ENCODE data around the gene CCDC8. TPM values are rescaled to one million over a fixed set of nuclear protein-coding genes. Genes with fewer than 3 reads are reported as not detected.

Gene CCDC8, protein sequence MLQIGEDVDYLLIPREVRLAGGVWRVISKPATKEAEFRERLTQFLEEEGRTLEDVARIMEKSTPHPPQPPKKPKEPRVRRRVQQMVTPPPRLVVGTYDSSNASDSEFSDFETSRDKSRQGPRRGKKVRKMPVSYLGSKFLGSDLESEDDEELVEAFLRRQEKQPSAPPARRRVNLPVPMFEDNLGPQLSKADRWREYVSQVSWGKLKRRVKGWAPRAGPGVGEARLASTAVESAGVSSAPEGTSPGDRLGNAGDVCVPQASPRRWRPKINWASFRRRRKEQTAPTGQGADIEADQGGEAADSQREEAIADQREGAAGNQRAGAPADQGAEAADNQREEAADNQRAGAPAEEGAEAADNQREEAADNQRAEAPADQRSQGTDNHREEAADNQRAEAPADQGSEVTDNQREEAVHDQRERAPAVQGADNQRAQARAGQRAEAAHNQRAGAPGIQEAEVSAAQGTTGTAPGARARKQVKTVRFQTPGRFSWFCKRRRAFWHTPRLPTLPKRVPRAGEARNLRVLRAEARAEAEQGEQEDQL
- total RNA-seq: 10 to 100 TPM in 2 of 6 donors, 1 to 10 TPM in 4; 6.0 to 14.3 (median 8.3) TPM

GRCh38 chr19:46413262-46414031 lies at the start of gene CCDC8:
Gene CCDC8, minus strand, starts transcription at chr19:46413564. Its CDS starts 754 bp downstream, at chr19:46412810.
- 28 to 40% methylated on average over 15 to 22 of the region's 46 CpGs for WGBS, 2 donors
- peak; percentile 36 to 84 for TF ChIP-seq POLR2AphosphoS5 (IDR thresholded peaks at IDR 0.05)
- TF ChIP-seq, protein P1, sequence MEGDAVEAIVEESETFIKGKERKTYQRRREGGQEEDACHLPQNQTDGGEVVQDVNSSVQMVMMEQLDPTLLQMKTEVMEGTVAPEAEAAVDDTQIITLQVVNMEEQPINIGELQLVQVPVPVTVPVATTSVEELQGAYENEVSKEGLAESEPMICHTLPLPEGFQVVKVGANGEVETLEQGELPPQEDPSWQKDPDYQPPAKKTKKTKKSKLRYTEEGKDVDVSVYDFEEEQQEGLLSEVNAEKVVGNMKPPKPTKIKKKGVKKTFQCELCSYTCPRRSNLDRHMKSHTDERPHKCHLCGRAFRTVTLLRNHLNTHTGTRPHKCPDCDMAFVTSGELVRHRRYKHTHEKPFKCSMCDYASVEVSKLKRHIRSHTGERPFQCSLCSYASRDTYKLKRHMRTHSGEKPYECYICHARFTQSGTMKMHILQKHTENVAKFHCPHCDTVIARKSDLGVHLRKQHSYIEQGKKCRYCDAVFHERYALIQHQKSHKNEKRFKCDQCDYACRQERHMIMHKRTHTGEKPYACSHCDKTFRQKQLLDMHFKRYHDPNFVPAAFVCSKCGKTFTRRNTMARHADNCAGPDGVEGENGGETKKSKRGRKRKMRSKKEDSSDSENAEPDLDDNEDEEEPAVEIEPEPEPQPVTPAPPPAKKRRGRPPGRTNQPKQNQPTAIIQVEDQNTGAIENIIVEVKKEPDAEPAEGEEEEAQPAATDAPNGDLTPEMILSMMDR (IDR thresholded peaks at IDR 0.05): no peak
- no peak for TF ChIP-seq EP300 (IDR thresholded peaks at IDR 0.05)
- TF ChIP-seq POLR2A (IDR thresholded peaks at IDR 0.05): peak in 3 of 4 donors; percentile 26 to 77 (median 65)
- peaks cover 0 to 23% (median 6%) of the 10 kb centered on the region in 4 donors for H3K27me3 ChIP-seq

GRCh38 chr19:46461537-46461936 lies 48.2 kb upstream of the CCDC8 start:
- no peaks in the 10 kb centered on the region for H3K27me3 ChIP-seq

More at GRCh38 chr19:46413262-46414031, at the start of gene CCDC8:
- Histone ChIP-seq H3K9me3 (no peaks in the 10 kb centered on the region), H3K36me3 (no peaks in the 10 kb centered on the region), H3K4me3 (peak within 1 kb of the TSS; percentile 16 to 56 (median 47)), H3K27ac (peak within 1 kb of the TSS; percentile 8 to 76 (median 64)), H3K4me1 (peaks cover 2 to 50% (median 17%) of the 10 kb centered on the region in 4 donors)
- DNase-seq (peak; percentile 80 to 91), ATAC-seq (ENCODE audit: low FRiP score in 2 of 2) (peak; percentile 86 to 88)

GRCh38 chr19:46460981-46461380 lies 47.6 kb upstream of the CCDC8 start:
- 84 to 85% methylated on average over 1 of the region's 1 CpG for WGBS, 2 donors
- Histone ChIP-seq H3K9me3 (no peaks in the 10 kb centered on the region), H3K27ac (no peak overlapping the region), H3K4me1 (no peaks in the 10 kb centered on the region), H3K4me3 (no peak overlapping the region), H3K27me3 (no peaks in the 10 kb centered on the region), H3K36me3 (no peaks in the 10 kb centered on the region)
- DNase-seq (no peak), ATAC-seq (ENCODE audit: low FRiP score in 2 of 2) (no peak)
- no peak for TF ChIP-seq EP300 (IDR thresholded peaks at IDR 0.05)
- TF ChIP-seq, protein P1 (IDR thresholded peaks at IDR 0.05): no peak
- no peak for TF ChIP-seq POLR2A (IDR thresholded peaks at IDR 0.05)
- TF ChIP-seq POLR2AphosphoS5 (IDR thresholded peaks at IDR 0.05): no peak

More at GRCh38 chr19:46461537-46461936, 48.2 kb upstream of the CCDC8 start:
- Histone ChIP-seq H3K36me3 (no peaks in the 10 kb centered on the region), H3K4me3 (no peak overlapping the region), H3K27ac (no peak overlapping the region), H3K4me1 (no peaks in the 10 kb centered on the region), H3K9me3 (no peaks in the 10 kb centered on the region)
- ATAC-seq (ENCODE audit: low FRiP score in 2 of 2): no peak
- no peak for TF ChIP-seq POLR2AphosphoS5 (IDR thresholded peaks at IDR 0.05)
- TF ChIP-seq EP300 (IDR thresholded peaks at IDR 0.05): no peak
- TF ChIP-seq POLR2A (IDR thresholded peaks at IDR 0.05): no peak
- TF ChIP-seq, protein P1 (IDR thresholded peaks at IDR 0.05): no peak
- no peak for DNase-seq
- WGBS, 2 donors: 90 to 95% methylated on average over 2 of the region's 2 CpGs

GRCh38 chr19:46460055-46460454 lies 46.7 kb upstream of the CCDC8 start:
- ATAC-seq (ENCODE audit: low FRiP score in 2 of 2): no peak
- no peak for DNase-seq
- Histone ChIP-seq H3K4me3 (no peak overlapping the region), H3K9me3 (no peaks in the 10 kb centered on the region), H3K36me3 (no peaks in the 10 kb centered on the region), H3K4me1 (no peaks in the 10 kb centered on the region), H3K27me3 (no peaks in the 10 kb centered on the region), H3K27ac (no peak overlapping the region)
- no peak for TF ChIP-seq POLR2A (IDR thresholded peaks at IDR 0.05)
- TF ChIP-seq, protein P1 (IDR thresholded peaks at IDR 0.05): no peak
- TF ChIP-seq EP300 (IDR thresholded peaks at IDR 0.05): no peak
- no peak for TF ChIP-seq POLR2AphosphoS5 (IDR thresholded peaks at IDR 0.05)
- 70 to 94% methylated on average over 2 of the region's 2 CpGs for WGBS, 2 donors

Data from upper lobe of left lung (tissue), 6 donors.